GM12865 (cell line): Measurements from ENCODE around the gene NAA25.

Experiments
- DNase-seq: peaks from one replicate; pipeline ENCODE4 v3.0.0; 2010; ENCODE audit warnings: low read depth
- H3K4me3 ChIP-seq: 2 replicates; pipeline ENCODE4 v1.5.1; 2011; ENCODE audit warnings: mild to moderate bottlenecking, low read depth, low read length, control low read depth
- TF ChIP-seq, protein P1 (sequence below): IDR thresholded peaks from 2 replicates; pipeline ENCODE4 v1.5.1; 2011; ENCODE audit warnings: low read length, control low read depth, low read depth, inconsistent platforms; ENCODE audit not compliant: insufficient read depth; ENCODE audit errors: missing control alignments

The NAA25 gene

DNA sequence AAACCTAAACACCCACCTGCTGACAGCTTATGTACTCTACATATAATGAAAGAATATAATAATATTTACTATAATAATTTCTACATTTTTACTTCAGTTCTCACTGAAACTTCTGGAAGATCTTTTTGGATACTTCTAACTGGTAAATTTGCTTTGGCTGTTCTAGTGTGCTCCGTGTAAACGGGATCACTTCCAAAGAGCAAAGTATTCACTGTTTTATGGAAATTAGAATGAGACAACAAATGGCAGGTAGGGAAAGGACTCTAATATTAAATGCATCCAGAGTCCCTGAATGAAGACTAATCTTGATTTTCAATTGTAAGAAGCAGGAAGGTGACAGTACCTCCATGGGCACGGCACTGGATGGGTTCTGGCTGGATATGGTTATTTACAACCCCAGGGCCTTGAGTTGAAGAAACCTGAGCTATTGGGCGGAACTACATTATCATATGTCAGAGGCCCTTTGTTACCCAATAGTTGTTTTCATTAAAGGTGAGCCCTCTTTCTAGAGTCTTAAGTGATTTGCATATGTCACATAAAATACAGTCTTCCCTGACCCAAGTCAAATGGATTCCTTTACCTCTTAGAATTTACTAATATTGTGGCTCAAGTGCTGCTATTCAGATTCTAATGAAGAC lies 84.7 kb downstream of the NAA25 start:
- no peak for DNase-seq
- TF ChIP-seq, protein P1, sequence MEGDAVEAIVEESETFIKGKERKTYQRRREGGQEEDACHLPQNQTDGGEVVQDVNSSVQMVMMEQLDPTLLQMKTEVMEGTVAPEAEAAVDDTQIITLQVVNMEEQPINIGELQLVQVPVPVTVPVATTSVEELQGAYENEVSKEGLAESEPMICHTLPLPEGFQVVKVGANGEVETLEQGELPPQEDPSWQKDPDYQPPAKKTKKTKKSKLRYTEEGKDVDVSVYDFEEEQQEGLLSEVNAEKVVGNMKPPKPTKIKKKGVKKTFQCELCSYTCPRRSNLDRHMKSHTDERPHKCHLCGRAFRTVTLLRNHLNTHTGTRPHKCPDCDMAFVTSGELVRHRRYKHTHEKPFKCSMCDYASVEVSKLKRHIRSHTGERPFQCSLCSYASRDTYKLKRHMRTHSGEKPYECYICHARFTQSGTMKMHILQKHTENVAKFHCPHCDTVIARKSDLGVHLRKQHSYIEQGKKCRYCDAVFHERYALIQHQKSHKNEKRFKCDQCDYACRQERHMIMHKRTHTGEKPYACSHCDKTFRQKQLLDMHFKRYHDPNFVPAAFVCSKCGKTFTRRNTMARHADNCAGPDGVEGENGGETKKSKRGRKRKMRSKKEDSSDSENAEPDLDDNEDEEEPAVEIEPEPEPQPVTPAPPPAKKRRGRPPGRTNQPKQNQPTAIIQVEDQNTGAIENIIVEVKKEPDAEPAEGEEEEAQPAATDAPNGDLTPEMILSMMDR: no peak
- H3K4me3 ChIP-seq: no peak overlapping the region

DNA sequence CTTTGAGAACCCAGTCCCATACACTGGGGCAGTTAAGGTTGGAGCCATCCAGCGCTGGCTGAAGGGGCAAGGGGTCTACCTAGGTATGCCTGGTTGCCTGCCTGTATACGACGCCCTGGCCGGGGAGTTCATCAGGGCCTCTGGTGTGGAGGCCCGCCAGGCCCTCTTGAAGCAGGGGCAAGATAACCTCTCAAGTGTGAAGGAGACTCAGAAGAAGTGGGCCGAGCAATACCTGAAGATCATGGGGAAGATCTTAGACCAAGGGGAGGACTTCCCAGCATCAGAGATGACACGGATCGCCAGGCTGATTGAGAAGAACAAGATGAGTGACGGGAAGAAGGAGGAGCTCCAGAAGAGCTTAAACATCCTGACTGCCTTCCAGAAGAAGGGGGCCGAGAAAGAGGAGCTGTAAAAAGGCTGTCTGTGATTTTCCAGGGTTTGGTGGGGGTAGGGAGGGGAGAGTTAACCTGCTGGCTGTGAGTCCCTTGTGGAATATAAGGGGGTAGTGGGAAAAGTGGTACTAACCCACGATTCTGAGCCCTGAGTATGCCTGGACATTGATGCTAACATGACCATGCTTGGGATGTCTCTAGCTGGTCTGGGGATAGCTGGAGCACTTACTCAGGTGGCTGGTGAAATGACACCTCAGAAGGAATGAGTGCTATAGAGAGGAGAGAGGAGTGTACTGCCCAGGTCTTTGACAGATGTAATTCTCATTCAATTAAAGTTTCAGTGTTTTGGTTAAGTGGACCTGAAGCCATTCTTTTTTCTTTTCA lies 86.2 kb downstream of the NAA25 start:
- no peak overlapping the region for H3K4me3 ChIP-seq
- TF ChIP-seq, protein P1: no peak
- no peak for DNase-seq

DNA sequence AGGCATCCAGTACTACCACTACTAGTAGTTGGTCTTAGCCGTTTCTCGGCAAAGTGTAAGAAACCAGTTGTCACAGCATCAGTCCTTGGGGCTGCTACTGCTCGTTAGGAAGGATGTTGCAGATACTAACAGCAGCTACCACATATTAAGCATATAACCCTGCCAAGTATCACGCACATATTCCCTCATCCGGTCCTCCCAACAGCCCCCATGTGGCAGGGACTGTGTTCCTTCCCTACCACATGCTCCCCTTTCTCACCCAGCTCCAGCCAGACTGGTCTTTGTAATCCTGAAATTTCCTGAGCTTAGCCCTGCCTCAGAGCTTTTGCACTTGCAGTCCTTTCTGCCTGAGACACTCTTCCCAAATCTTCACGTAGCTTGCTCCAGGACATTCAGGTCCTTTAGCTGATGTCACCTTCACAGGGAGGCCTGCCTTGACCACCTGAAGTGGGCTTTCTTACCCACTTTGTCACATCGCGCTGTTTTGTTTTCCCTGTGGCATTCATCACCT lies 87.6 kb downstream of the NAA25 start:
- TF ChIP-seq, protein P1: no peak
- no peak for DNase-seq
- no peak overlapping the region for H3K4me3 ChIP-seq

DNA sequence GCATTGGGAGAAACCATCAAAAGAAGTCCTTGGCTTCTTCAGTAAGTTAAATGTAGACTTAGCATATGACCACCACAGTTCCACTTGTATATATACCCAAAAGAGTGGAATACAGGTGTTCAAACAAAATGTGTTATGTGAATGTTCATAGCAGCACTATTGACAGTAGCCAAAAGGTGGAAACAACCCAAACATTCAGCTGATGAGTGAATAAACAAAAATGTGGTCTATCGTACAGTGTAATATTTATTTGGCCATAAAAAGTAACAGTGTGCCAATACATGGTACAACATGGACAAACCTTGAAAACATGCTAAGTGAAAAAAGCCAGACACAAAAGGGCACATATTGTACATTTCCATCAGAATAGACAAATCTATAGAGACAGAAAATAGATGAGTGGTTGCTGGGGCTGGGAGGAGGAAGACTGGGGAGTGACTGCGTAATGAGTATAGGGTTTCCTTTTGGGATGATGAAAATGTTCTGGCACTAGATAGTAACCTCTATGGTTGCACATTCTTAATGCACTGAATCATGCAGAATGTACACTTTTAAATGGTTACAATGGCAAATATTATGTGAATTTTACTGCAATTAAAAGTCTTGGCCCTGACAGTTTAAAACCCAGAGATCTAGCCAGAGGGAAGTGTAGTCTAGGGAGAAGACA lies 89.9 kb downstream of the NAA25 start:
- DNase-seq: no peak
- H3K4me3 ChIP-seq: no peak overlapping the region
- TF ChIP-seq, protein P1: no peak

DNA sequence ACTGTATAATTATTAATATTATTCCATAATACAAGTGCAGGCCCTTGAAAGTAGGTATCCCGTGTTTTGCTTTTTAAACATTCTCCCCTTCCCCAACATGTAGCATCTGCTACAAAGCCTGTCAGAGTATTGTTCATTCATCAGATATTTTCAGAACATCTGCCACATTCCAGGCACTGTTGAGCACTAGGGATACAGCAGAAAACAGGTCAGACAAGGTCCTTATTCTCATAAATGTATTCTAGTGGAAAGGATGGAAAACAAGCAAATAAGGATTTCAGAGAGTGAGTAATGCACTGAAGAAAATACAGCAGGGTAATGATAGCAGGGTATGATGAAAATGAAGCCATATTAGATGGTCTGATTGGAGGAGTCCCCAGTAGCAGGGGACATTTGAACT lies 91.5 kb downstream of the NAA25 start:
- TF ChIP-seq, protein P1: no peak
- no peak overlapping the region for H3K4me3 ChIP-seq
- no peak for DNase-seq

DNA sequence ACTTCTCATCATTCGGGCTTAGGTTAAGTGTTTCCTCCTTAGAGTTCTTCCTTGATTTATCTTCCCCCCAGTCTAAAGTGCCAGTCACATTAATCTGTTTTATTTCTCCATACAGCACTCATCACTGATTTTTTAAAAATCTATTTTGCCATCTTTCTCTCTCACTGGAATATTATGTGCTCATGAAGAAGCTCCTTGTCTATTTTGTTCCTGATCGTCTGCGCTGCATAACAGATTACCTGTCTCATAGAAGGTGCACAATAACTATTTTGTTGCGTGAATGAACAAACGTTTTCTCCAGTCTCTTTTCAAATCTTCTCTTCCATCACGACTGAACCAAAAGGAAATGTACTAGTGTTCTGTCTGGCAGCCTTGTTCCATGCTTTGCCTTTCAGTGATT lies 92.6 kb downstream of the NAA25 start:
- TF ChIP-seq, protein P1: no peak

More for the DNA sequence above, 92.6 kb downstream of the NAA25 start:
- DNase-seq: no peak
- H3K4me3 ChIP-seq: no peak overlapping the region
